HG03139 (cell line): ENCODE data around the gene PRR14L.
"Not testable (repeated sequence)": the region's sequence is repeated elsewhere in the genome, so short reads cannot be mapped to it uniquely, and the experiment has no call there.

Experiments used
- ATAC-seq: cut with Tn5 transposase; IDR thresholded peaks from one replicate; pipeline ENCODE4 v1.9.1; 2021; ENCODE audit not compliant: unreplicated experiment

Gene PRR14L

DNA sequence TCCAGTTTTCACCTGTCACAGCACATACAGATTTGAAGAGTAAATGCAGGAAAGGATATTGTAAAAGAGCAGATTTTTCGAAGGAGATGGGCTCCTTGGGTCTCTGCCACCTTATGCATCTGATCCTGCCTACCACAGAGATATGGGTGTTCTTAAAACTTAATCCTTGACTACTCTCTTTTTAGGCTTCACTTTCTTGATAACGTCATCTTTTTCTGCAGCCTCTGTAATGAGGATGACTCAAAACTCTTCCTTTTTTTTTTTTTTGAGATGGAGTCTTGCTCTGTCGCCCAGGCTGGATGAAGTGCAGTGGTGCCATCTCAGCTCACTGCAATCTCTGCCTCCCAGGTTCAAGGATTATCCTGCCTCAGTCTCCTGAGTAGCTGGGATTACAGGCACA, 7.8 kb downstream of the PRR14L start:
- ATAC-seq: no peak

DNA sequence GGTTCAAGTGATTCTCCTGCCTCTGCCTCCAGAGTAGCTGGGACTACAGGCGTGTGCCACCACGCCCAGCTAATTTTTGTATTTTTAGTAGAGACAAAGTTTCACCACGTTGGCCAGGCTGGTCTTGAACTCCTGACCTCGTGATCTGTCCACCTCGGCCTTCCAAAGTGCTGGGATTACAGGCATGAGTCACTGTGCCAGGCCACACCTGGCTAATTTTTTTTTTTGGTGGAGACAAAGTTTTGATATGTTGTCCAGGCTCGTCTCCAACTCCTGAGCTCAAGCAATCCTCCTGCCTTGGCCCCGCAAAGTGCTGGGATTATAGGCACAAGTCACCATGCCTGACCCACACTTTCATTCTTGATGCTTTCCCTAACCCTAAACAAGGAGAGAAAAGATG, 9.6 kb downstream of the PRR14L start:
- ATAC-seq: not testable (repeated sequence)

DNA sequence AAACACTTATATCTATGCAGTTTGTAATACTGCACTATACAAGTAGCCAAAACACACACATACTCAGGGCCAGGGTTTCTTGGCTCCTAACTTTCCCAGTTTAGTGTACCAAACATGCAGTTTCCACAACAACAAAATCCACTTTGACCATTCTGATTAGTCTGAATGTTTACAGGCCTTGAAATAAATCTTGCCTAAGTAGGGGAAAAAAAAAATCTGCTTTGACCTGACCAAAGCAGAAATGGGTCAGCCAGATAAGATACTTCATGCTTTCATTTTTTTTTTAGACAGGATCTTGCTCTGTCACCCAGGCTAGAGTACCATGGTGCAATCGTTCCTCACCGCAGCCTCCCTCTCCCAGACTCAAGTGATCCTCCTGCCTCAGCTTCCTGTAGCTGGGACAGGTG, 10.1 kb downstream of the PRR14L start:
- no peak for ATAC-seq

DNA sequence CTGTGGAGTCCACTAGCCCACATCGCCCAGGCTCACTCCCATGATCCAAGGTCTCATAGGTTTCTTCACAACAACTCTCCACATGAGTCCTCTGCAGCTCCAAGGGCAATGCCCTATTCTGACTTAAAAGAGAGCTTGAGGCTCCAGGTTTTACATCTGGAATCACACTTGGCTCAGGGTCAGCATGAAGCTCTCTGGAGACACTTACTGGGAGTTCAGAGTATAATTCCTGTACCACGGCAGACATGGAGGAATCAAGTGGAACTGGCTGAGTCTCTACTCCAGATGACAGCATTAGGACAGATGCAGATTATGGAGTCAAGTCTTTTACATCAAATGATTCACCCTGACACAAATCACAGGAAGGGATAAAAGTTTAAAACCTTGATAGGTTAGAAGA, 11.4 kb downstream of the PRR14L start:
- no peak for ATAC-seq

DNA sequence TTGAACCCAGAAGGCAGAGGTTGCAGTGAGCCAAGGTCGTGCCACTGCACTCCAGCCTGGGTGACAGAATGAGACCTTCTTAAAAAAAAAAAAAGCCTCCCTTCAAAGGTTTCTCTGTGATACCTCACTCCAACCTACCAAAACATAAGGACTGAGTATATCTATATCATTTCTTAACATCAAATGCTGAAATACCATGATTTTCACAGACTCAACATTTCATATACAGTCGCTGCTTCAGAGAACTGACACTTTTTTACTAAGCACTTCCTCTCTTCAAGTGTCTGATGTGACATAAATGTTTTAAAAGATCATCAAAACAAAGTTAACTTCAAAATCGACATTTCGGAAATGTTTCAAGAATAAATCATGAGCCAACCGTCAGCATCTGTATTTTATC, 12.0 kb downstream of the PRR14L start:
- no peak for ATAC-seq

DNA sequence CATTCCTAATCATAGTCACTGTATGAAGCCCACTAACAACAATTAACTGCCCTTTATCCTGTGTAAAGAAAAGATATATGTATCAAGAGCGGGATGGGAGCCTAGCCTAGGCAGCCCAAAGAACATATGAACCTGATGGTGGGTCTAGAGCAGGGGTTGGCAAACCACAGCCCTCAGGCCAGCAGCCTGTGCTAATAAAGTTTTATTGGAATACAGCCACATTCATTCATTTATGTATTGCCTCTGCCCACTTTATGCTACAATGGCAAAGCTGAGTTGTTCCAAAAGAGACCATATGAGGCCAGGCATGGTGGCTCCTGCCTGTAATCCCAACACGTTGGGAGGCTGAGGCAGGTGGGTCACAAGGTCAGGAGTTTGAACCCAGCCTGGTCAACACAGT, 13.5 kb downstream of the PRR14L start:
- no peak for ATAC-seq

DNA sequence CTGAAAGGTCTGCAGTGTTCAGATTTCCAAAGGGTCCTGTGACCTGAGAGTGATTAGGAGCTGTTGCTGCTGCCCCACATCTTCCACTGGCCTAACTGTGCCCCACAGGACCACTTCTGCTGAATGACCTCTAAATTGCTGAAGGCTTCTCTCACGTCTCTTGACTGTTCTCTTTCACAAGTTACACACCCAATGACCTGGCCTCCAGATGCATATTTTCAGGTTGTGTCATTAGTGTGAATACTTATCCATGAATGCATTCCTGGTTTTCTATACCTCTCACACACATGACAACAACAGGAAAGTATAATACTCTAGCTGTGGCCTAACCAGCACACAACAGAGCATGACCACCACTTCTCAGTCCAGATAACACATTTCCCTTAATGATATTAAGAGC, 15.4 kb downstream of the PRR14L start:
- no peak for ATAC-seq

DNA sequence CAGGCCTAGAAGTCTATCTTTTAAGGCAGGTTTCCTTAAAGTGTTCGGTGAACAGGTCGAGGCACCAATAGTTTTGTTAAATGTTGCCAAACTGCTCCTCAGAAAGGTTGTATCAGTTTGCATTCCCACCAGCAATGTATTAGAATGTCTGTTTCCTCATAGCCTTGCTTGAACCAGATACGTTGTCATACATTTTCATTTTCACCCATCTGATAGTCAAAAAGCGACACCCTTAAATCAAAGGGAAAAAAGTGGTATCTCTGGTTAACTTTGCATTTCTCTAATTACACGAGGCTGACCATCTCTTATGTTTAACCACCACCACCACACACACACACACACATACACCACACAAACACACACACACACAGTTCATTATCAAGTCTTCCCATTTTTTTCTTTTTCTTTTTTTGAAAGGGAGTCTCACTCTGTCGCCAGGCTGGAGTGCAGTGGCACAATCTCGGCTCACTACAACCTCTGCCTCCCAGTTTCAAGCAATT, 16.3 kb downstream of the PRR14L start:
- ATAC-seq: no peak

DNA sequence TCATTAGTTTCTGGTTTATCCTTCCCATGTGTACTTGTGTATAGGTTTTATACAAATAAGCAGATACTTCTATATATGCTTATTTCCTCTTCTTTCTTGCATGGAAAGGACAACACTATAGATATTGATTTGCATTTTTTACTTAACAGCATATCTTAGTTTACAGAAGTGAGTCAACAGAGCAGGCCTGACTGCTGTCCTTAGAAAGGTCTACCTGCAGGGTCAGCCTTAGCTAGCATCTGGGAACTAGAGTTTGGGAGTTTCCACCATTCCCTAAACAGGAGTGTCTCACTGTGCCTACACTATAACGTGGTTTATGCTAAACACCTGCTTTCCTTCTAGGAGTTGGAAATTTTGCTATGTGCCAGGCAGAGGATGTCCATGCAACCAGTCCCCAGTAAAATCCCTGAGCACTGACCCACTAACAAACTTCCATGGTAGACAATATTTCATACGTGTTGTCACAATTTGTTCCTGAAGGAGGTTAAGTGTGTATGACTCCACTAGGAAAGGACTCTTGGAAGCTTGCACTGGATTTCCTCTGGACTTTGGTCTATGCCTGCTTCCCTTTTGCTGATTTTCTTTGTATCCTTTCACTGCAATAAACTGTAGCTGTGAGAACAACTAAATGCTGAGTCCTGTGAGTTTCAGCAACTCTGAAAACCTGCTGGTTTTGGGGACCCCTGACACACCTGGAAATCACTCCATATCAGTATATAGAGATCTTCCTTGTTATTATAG, 17.7 kb downstream of the PRR14L start:
- ATAC-seq: no peak

DNA sequence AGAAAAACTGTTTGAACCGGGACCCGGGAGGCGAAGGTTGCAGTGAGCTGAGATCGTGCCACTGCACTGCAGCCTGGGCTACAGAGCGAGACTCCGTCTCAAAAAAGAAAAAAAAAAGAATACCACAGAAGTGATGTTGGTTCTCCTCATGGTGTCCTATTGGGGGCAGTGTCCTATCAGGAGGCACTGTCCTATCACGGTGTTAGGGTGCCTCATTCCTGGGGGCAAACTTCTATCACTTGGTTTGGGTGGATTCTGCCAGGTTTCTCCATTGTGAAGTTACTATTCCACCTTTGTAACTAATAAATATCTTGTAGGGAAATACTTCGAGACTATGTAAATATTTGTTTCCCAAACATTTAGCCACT, 19.6 kb downstream of the PRR14L start:
- ATAC-seq: no peak

DNA sequence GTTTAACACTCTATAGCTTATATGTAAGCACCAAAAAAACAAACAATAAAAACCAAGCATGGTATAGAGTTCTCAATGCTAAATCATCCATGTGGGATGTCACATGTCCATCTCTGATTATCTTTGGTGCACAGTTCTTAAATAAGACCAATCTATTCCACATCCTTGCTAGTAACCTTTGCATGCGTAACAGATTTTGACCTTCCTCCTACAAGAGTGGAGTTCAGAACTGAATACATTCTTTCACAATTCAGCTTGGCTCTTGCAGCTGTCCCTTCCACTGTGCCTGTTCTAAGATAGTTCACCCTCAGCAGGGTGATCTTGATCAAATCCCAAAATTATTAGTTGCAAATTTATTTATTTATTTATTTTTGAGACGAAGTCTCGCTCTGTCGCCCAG, 21.1 kb downstream of the PRR14L start:
- no peak for ATAC-seq

DNA sequence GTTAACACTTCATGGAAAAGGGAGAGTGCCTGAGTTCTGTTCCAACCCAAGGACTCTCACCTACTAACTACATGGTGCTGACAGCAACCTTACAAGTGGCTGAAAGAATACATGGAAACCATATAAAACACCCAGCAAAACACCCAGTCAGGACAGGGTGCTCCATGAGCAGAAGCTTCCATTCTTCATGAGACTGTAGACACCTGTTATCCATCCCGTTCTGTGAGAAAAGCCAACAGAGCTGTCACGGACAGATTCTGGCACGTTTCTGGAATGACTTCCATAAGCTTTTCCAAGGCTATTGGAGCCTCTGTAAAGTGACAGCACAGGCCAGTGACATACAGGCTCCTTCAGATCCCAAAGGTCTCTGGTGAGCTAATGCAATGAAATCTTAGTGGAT, 23.2 kb downstream of the PRR14L start:
- no peak for ATAC-seq

DNA sequence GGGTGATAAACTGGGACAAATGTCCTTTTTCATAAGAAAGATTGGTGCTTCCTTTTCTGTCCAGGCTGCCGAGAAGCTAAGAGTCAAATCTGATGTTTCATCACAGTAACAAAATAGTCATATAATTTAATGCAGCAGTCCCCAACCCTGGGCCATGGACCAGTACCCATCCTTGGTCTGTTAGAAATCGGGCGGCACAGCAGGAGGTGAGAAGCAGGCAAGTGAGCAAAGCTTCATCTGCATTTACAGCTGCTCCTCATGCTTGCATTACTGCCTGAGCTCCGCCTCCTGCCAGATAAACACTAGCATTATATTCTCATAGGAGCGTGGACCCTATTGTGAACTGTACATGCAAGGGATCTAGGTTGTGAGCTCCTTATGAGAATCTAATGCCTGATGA, 26.2 kb downstream of the PRR14L start:
- no peak for ATAC-seq

DNA sequence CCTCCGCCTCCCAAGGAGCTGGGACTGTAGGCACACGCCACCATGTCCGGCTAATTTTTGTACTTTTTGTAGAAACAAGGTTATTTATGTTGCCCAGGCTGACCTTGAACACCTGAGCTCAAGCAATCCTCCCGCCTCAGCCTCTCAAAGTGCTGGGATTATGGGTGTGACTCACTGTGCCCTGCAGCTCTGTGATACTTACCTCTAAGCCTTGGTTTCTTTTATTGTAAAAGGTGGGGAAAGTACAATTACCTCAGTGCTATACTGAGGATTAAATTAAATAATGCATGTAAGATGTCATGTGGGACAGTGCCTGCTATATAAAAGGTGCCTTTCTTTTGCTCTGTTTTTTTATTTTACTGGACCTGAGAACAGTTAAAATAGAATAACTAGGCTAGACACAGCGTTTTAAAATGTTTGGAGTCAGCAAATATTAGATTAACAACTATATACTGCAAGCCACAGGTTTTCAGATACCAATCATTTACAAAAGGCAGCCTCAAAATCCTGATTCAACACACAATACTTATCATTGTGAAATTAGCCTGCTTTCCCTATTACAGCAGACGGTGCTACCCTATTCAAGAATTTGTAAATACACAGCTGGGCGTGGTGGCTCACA, 30.0 kb downstream of the PRR14L start:
- no peak for ATAC-seq

DNA sequence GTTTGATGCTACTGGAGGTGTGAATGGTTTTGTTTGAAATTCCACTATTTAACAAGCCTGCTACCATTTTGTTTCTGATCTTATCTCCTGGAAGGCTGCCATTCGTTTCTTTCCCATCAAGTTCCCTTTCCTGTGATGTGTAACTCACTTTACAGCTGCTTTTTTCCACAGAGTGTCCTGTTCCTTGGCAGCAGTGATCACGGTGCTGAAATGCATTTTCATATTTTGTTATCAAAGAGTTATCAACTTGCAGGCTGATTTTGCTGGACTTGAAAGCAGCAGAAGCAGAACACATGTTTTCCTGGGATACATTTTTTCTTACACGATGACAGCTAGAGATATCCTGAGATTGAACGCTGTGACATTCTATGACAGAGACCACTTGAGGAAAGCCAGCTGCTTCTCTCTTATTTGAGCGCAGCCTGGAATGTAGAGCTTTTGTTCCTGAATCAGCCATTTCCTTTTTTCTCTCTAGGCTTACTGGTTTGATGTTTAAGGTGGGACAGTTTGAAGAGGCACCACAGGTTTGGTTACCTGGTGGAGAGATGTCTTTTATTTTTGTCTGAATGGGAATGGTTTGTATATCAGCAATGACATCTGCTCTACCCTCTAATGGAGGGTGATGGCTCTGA, 34.7 kb downstream of the PRR14L start:
- ATAC-seq: no peak

DNA sequence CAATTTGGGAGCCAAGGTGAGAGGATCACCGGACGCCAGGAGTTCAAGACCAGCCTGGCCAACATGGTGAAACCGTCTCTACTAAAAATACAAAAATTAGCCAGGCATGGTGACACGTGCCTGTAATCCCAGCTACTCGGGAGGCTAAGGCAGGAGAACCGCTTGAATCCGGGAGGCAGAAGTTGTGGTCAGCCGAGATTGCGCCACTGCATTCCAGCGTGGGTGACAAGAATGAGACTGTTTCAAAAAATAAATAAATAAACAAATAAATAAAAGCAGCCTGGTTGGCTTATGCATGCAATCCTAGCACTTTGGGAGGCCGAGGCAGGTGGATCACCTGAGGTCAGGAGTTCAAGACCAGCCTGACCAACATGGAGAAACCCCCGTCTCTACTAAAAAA, 38.7 kb downstream of the PRR14L start:
- not testable (repeated sequence) for ATAC-seq

DNA sequence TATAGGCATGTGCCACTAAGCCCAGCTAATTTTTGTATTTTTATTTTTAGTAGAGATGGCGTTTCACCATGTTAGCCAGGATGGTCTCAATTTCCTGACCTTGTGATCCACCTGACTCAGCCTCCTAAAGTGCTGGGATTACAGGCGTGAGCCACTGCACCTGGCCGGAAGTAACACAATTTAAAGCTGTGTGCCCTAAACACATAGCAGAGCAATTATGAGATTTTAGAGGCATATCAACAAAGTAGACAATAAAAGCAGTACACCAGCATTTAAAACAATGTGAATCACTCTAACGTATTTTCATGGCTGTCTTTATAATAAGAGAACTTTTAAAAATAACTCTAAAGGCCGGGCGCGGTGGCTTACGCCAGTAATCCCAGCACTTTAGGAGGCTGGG, 42.4 kb downstream of the PRR14L start:
- no peak for ATAC-seq

DNA sequence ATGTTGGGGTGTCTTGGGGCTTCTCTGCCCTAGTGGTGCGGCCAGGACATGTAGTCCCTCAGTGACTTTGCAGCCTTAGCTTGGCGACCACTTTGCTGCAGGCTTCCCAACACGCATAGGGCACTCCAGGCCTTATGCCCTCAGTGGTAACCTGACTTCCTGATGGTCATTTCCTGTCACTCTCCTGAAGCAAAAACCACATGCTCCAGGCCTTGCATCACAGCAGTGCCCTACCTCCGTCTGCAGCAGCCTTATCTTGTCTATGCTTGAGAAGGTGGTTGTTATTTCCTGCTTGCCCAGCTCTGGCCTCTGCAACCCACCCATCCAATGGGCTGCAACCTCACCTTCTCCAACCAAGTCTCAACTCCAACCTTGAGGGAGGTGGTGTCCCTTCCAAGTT, 54.5 kb downstream of the PRR14L start:
- no peak for ATAC-seq

DNA sequence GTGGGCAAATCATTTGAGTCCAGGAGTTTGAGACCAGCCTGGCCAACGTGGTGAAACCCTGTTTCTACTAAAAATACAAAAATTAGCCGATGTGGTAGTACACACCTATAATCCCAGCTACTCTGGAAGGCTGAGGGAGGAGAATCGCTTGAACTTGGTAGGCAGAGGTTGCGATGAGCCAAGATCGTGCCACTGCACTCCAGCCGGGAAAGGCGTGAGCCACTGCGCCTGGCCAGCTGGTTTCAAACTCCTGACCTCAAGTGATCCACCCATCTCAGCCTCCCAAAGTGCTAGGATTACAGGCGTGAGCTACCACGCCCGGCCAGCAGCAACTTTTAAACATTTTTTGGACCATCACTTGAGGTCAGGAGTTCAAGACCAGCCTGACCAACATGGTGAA, 55.9 kb downstream of the PRR14L start:
- ATAC-seq: not testable (repeated sequence)

DNA sequence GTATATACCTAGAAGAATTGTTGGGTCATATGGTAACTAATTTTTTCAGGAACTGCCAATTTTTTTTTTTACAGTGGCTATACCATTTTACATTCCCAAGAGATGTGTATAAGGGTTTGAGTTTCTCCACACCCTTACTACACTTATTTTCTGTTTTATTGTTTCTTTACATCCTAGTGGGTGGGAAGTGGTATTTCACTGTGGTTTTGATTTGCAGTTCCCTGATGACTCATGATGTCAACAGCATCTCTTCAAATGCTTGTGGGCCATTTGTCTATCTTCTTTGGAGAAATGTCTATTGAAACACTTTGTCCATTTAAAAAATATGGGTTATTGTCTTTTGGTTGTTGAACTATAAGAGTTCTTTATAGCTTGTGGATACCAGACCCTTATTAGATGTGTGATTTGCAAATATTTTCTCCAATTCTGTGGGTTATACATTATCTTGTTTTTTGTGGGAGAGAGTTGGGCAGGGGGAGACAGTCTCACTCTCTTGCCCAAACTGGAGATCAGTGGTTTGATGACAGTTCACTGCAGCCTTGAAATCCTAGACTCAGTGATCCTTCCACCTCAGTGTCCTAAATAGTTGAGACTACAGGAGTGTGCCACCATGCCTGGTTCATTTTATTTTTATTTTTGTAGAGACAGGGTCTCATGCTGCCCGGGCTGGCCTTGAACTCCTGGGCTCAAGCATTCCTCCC, 57.6 kb downstream of the PRR14L start:
- ATAC-seq: no peak

DNA sequence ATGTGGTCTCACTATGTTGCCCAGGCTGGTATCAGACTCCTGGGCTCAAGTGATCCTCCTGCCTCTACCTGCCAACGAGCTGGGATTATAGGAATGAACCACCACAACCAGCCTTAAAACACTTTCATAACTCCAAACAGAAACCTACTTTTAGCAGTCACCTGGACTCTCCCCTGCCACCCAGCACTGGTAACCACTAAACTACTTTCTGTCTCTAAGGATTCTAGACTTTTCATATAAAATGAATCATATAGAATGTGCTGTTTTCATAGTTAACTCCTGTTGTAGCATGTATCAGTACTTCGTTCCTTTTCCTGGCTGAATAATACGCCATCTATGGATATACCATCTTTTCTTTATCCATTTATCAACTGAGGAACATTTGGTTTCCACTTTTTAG, 58.5 kb downstream of the PRR14L start:
- ATAC-seq: no peak
